ENCODE data around the gene POC1B. TPM values are rescaled to one million over a fixed set of nuclear protein-coding genes. Genes with fewer than 3 reads are reported as not detected.

POC1B gene
- total RNA-seq, 1 donor: 19.3 TPM

DNA sequence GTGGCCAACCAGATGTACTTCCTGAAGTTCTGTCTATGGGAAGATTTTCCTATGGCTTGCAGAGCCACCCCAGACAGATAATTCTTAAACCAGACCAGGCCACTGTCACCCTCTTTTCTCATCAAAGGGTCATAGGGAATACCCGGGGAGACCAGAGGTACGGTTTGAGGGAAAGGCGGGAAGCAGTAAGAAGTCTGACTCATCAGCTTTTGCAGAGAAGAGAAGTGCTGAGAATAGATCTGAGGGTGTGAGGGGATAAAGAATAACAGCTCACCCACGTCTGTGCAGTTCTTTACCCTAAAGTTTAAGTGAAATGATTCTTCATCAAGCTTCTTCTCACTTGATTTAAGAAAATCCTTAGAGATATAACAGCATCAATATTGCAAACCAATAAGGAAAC, 21.3 kb upstream of the POC1B start:
- no peak for DNase-seq (ENCODE audit: low read depth)
- H3K4me3 ChIP-seq (ENCODE audit: low read depth, low read length): no peak overlapping the region
- TF ChIP-seq, protein P1, sequence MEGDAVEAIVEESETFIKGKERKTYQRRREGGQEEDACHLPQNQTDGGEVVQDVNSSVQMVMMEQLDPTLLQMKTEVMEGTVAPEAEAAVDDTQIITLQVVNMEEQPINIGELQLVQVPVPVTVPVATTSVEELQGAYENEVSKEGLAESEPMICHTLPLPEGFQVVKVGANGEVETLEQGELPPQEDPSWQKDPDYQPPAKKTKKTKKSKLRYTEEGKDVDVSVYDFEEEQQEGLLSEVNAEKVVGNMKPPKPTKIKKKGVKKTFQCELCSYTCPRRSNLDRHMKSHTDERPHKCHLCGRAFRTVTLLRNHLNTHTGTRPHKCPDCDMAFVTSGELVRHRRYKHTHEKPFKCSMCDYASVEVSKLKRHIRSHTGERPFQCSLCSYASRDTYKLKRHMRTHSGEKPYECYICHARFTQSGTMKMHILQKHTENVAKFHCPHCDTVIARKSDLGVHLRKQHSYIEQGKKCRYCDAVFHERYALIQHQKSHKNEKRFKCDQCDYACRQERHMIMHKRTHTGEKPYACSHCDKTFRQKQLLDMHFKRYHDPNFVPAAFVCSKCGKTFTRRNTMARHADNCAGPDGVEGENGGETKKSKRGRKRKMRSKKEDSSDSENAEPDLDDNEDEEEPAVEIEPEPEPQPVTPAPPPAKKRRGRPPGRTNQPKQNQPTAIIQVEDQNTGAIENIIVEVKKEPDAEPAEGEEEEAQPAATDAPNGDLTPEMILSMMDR (IDR thresholded peaks at IDR 0.05; ENCODE audit: insufficient read depth, low read length): no peak

- H3K4me3 ChIP-seq (ENCODE audit: low read depth, low read length): no peak overlapping the region
- TF ChIP-seq, protein P1 (IDR thresholded peaks at IDR 0.05; ENCODE audit: insufficient read depth, low read length): no peak
- no peak for DNase-seq (ENCODE audit: low read depth)
These were observed 20.3 kb upstream of the POC1B start for GRCh38 chr12:89546151-89546550.

DNA sequence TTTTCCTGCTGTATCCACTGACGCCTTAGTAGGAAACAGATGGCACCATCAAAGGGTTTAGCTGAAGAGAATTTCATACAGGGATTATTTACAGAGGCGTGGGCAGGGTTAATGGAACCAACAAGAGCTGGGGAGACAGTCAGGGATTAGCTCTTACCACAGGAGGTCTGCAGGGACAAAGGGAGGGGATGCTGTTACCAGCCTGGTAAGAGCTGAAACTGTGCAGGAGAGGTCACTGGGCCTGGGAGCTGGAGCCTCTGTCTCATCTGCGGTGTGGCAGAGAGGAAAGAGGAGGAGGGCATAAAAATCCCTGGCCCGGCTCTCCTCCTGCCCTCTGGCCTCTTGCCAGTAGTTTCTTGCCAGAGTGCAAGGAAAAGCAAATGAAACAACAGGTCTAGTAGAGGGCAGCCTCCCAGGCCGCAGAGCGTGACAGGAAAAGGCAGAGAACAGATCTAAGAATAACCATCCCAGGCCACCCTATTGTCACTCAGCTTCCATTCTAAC, 18.9 kb upstream of the POC1B start:
- TF ChIP-seq, protein P1 (IDR thresholded peaks at IDR 0.05; ENCODE audit: insufficient read depth, low read length): no peak
- no peak overlapping the region for H3K4me3 ChIP-seq (ENCODE audit: low read depth, low read length)
- DNase-seq (ENCODE audit: low read depth): peak; percentile 31

- no peak for DNase-seq (ENCODE audit: low read depth)
- TF ChIP-seq, protein P1 (IDR thresholded peaks at IDR 0.05; ENCODE audit: insufficient read depth, low read length): no peak
These were observed 18.2 kb upstream of the POC1B start for GRCh38 chr12:89544022-89544421.

DNA sequence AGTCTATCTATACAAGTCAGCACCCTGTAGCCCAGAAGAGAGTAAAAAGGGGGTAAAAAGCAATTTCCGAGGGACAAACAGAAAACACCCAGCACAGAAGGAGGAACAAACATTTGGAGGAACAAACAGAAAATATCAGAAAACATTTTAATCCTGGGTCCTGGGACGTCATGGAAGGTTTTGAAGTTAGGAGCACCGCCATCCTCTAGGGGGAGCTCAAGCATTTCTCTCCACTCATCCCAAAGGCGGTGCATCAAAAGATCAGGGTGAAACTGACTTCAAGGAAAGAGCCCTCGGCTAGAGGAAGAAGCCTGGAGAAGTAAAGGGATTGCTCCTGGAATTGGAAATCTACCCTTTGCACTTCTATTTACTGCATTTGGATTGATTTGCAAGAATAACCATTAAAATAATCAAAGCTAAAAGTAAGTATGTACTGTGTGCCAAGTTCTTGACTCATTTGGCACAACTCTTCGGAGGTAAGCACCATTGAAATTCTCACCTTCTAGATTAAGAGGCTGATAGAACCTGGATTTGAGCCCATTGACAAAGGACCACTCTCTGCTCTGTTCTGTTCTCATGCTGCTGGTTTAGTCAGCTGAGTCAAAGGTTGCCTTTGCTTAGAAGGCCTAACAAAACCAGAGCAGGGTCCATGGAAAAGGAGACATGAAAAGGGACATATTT, 17.2 kb upstream of the POC1B start:
- peak; percentile 91 for DNase-seq (ENCODE audit: low read depth)
- H3K4me3 ChIP-seq (ENCODE audit: low read depth, low read length): no peak overlapping the region
- TF ChIP-seq, protein P1 (IDR thresholded peaks at IDR 0.05; ENCODE audit: insufficient read depth, low read length): peak; percentile 90

More at GRCh38 chr12:89544022-89544421, 18.2 kb upstream of the POC1B start:
- H3K4me3 ChIP-seq (ENCODE audit: low read depth, low read length): no peak overlapping the region

DNA sequence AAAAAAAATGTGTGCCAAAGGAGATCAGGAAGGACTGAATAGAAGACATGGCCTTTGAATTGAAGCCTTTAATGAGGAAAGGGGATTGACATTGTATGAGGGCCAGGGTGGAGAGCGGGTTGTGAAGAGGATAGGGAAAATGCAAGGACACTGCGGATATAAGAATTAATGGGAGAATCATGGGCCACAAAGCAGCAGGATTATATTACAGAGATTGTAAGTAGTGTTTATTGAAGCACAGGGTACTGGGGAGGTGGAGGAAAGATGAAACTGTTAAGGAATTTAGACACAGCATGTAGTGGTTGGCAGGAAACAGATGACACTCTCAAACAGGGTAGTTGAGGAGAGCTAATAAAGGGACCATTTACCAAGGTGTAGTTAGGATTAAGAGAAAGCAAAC, 16.4 kb upstream of the POC1B start:
- no peak overlapping the region for H3K4me3 ChIP-seq (ENCODE audit: low read depth, low read length)
- DNase-seq (ENCODE audit: low read depth): no peak
- TF ChIP-seq, protein P1 (IDR thresholded peaks at IDR 0.05; ENCODE audit: insufficient read depth, low read length): no peak

Data from fibroblast of the aortic adventitia (primary cell).